Panc1 (cell line): ENCODE results near the gene EHD3. TPM values are rescaled to one million over a fixed set of nuclear protein-coding genes. Genes with fewer than 3 reads are reported as not detected.

ENCODE experiments used
- ATAC-seq: fragments of 200-7000 bp; cut with Tn5 transposase; 2 replicates; pipeline ENCODE4 v1.9.1; 2020; ENCODE audit warnings: mild to moderate bottlenecking, moderate library complexity
- BruUV-seq: library from RNA; stranded (reverse); fragments of 400-500 nt; replicated peaks from 2 replicates; lab custom pipeline; 2021; lab: Mats Ljungman, UMichigan
- CTCF ChIA-PET: fragments of 300-600 bp; sonication (Branson Sonifier 250); formaldehyde crosslinking; loops from one replicate; lab custom pipeline; 2022; ENCODE audit warnings: antibody characterized with exemption; lab: Charles Lee
- POLR2A ChIA-PET: fragments of 300-600 bp; sonication (Branson Sonifier 250); formaldehyde crosslinking; loops from one replicate; lab custom pipeline; 2022; ENCODE audit warnings: antibody characterized with exemption; lab: Charles Lee
- DNase-seq: peaks from one replicate; pipeline ENCODE4 v3.0.0-alpha.2; 2010; ENCODE audit warnings: low read depth, low spot score
- H3K27ac ChIP-seq: 2 replicates; pipeline ENCODE4 v1.5.1; 2011; ENCODE audit warnings: mild to moderate bottlenecking, low read length, inconsistent platforms
- H3K27me3 ChIP-seq: fragments of 200-500 bp; sonication (Bioruptor generic); 2 replicates; pipeline ENCODE4 v1.6.0; 2014; ENCODE audit warnings: low read length, inconsistent platforms; ENCODE audit not compliant: control insufficient read depth, insufficient read depth
- H3K36me3 ChIP-seq: fragments of 200-500 bp; sonication (Bioruptor generic); 2 replicates; pipeline ENCODE4 v1.5.1; 2014; ENCODE audit warnings: inconsistent platforms, mild to moderate bottlenecking, low read length, moderate library complexity; ENCODE audit not compliant: control insufficient read depth, insufficient read depth
- H3K4me1 ChIP-seq: 2 replicates; pipeline ENCODE4 v1.5.1; 2011; ENCODE audit warnings: inconsistent platforms, mild to moderate bottlenecking, low read length, moderate library complexity; ENCODE audit not compliant: control insufficient read depth, insufficient read depth
- H3K4me3 ChIP-seq, 2 experiments: 2 replicates each; pipeline ENCODE4 v1.5.1; 2011 to 2012; ENCODE audit warnings: low read depth in 2 of 2, low read length in 2 of 2, mild to moderate bottlenecking in 2 of 2, inconsistent platforms in 1 of 2, moderate library complexity in 1 of 2
- H3K9me3 ChIP-seq: fragments of 200-500 bp; sonication (Bioruptor generic); 2 replicates; pipeline ENCODE4 v1.5.1; 2014; ENCODE audit warnings: low read depth, mild to moderate bottlenecking, inconsistent platforms, low read length, moderate library complexity; ENCODE audit not compliant: control insufficient read depth, insufficient read depth
- CTCF ChIP-seq: fragments of 450-650 bp; IDR thresholded peaks from 2 replicates; pipeline ENCODE4 v1.5.1; 2017; ENCODE audit warnings: mild to moderate bottlenecking
- POLR2AphosphoS5 ChIP-seq: IDR thresholded peaks from 2 replicates; pipeline ENCODE4 v1.6.1; 2012; ENCODE audit warnings: mild to moderate bottlenecking, low read depth, low read length, moderate library complexity
- REST ChIP-seq, 2 experiments: IDR thresholded peaks; 2 replicates each; pipeline ENCODE4 v1.6.1; 2011 to 2012; ENCODE audit warnings: low read depth in 2 of 2, control low read depth in 1 of 2, low read length in 1 of 2, mild to moderate bottlenecking in 1 of 2, moderate library complexity in 1 of 2; ENCODE audit not compliant: insufficient read depth in 1 of 2
- SIN3A ChIP-seq: IDR thresholded peaks from 2 replicates; pipeline ENCODE4 v1.6.1; 2012; ENCODE audit warnings: low read depth, mild to moderate bottlenecking, low read length, moderate library complexity, borderline replicate concordance; ENCODE audit not compliant: insufficient read depth
- TCF7L2 ChIP-seq: IDR thresholded peaks from 2 replicates; pipeline ENCODE4 v1.6.1; 2011; ENCODE audit warnings: mild to moderate bottlenecking, low read depth, low read length, inconsistent platforms
- in situ Hi-C: cut with HindIII; loops from 2 replicates; pipeline ENCODE4 v1.10.0; 2016; ENCODE audit warnings: low sequenced_read_pairs, low pct_unique_long_range_greater_than_20kb
- intact Hi-C: fragments of 100-400 bp; cut with micrococcal nuclease; formaldehyde crosslinking; loops from one replicate; pipeline ENCODE4 v1.10.0; 2022; ENCODE audit not compliant: unreplicated experiment
- total RNA-seq: library from RNA; stranded (reverse); gene quantifications from one replicate; pipeline ENCODE4 v1.2.1, GENCODE V29; 2021; ENCODE audit not compliant: unreplicated experiment

Gene EHD3
- total RNA-seq, 1 experiment from 2014 or later = 2.6 TPM

DNA sequence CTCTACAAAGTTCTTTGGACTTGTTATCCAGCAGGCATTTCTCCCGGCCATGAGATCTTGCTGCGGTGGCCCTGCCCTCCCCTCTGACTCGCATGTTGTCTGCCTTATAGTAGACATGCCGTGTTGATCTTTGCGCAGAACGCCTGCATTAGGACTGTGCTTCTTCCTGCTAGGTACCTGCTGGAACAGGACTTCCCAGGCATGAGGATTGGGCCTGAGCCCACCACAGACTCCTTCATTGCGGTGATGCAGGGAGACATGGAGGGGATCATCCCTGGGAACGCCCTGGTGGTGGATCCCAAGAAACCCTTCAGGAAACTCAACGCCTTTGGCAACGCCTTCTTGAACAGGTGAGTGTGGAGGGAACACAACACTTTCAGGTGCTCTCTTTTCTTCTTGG is 10.1 kb downstream of the EHD3 start:
- Histone ChIP-seq H3K9me3 (no peaks in the 10 kb centered on the region), H3K36me3 (no peaks in the 10 kb centered on the region), H3K4me1 (no peaks in the 10 kb centered on the region), H3K27ac (no peak overlapping the region), H3K27me3 (no peaks in the 10 kb centered on the region), H3K4me3 (no peak overlapping the region)
- no TSS peak for BruUV-seq
- ATAC-seq (no peak), DNase-seq (no peak)
- POLR2A ChIA-PET = no interaction called here
- intact Hi-C loops = no loop called here
- in situ Hi-C loops = no loop called here
- TF ChIP-seq SIN3A = no peak
- TF ChIP-seq REST (IDR thresholded peaks at IDR 0.05; ENCODE audit: insufficient read depth in 1 of 2, low read depth in 2 of 2, low read length in 1 of 2) = no peak
- no peak for TF ChIP-seq CTCF
- TF ChIP-seq POLR2AphosphoS5 = no peak
- TF ChIP-seq TCF7L2 = no peak
- CTCF ChIA-PET = no interaction called here

DNA sequence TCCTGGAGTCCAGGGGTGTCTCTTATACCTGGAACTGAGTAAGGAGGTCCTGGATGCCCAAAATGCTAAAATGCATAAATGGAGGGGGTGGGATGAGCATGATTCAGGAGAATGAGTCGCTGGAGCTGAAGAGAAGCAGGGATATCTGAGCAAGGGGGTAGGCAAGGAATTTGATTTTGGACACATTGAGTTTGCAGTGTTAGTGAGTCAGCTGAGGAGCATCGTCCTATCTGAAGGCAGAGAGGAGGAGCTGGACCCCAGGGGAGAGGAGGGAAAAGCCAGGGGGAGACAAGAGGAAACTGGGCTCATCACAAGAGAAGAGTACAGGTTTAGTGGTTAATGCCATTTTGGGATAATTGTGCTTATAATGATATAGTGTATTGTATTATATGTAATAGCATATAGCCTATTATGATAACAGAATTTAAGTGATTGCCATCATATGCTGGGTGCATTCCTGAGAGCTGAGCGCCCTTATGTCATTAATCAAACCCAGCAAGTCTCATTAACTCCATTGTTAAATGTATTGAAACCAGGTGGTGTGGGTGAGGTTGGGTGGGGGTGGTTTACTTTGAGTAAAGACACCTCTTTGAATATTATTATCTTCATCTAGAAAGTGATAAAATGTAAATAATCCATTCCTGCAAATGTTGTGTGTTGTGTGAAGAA is 12.4 kb downstream of the EHD3 start:
- Histone ChIP-seq H3K9me3 (no peaks in the 10 kb centered on the region), H3K4me1 (no peaks in the 10 kb centered on the region), H3K4me3 (no peak overlapping the region), H3K36me3 (no peaks in the 10 kb centered on the region), H3K27me3 (no peaks in the 10 kb centered on the region), H3K27ac (no peak overlapping the region)
- TF ChIP-seq TCF7L2 (no peak), SIN3A (no peak), CTCF (no peak), POLR2AphosphoS5 (no peak), REST (IDR thresholded peaks at IDR 0.05; ENCODE audit: insufficient read depth in 1 of 2, low read depth in 2 of 2, low read length in 1 of 2) (no peak)
- ChIA-PET POLR2A (no interaction called here), CTCF (no interaction called here)
- no TSS peak for BruUV-seq
- intact Hi-C loops (no loop called here), in situ Hi-C loops (no loop called here)
- DNase-seq (no peak), ATAC-seq (no peak)
